GM19035 (cell line): ENCODE results near the gene ACER3.
"Not testable (repeated sequence)": the region's sequence is repeated elsewhere in the genome, so short reads cannot be mapped to it uniquely, and the experiment has no call there.

Source experiments
- ATAC-seq: cut with Tn5 transposase; IDR thresholded peaks from one replicate; pipeline ENCODE4 v1.9.1; 2021; ENCODE audit not compliant: unreplicated experiment

Gene ACER3

DNA sequence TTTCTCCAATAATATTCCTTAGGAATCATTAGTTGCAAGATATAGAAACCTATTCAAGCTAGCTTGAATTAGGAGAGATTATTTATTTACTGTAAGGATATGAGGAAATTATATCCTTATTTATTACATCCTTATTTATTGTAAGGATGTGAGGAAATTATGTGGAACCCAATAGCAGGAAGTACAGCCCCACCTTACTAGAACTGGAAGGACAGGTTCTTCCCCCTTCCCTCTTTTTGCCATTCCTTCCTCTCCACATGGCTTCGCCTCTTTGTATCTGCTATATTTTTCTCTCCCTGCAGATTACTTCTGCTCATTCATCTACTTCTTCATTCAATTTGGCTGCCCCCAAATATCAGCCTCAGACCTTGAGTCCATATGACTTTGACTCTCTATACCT lies 124.0 kb downstream of the ACER3 start:
- no peak for ATAC-seq

DNA sequence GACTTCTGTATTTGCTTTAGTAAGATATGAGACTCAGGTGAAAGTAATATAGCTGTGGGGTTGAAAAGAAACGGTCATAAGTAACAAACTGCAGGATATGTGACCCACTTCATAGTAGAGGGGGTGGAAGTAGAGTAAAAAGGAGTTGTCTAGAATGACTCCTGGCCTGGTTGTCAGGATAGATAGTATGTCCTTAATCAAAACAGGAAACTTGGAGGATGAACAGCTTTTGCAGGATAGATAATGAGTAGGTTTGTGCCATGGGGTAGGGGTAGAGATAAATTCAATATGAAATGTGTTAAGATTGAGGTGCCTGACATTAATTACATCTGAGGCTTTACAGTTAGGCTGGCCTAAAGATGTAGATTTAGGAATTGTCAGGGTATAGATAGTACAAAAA lies 126.5 kb downstream of the ACER3 start:
- no peak for ATAC-seq

DNA sequence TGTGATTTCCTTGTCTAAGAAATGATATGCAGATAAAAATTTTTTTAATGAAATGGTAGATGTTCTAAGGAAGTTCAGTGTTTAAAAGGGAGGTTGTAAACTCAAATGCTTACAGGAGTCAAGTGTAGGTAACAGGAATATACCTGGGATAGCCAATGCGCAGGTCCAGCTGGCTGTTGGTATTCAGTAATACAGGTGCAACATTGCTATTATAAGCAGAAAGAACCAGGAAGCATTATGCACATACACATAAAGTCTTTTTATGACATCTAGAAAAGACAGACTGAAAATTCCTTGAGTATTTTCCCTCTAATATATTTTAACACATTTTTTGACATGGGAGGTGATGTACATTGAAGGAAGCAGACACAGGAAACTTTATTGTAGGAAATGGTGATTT lies 129.9 kb downstream of the ACER3 start:
- no peak for ATAC-seq

DNA sequence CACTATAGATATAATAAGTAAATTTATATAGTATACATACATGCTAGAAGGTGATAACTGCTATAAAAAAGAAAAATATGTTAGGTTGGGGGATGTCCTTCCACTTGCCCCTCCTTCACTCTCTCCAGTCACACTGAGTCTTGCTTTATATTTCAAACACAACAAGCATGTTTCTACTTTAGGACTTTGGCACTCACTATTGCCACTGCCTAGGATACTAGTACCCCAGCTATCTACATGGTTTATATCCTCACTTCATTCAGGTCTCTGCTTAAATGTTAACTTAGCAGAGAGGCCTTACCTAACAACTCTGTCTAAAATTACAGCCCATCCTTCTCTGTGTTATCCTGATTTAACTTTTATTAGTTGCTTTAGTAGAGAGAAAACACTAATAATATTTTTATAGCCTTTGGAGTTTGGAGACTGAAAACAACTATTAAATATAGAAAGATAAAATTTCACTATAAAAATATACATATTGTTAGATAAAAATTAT lies 134.4 kb downstream of the ACER3 start:
- ATAC-seq, result no peak

DNA sequence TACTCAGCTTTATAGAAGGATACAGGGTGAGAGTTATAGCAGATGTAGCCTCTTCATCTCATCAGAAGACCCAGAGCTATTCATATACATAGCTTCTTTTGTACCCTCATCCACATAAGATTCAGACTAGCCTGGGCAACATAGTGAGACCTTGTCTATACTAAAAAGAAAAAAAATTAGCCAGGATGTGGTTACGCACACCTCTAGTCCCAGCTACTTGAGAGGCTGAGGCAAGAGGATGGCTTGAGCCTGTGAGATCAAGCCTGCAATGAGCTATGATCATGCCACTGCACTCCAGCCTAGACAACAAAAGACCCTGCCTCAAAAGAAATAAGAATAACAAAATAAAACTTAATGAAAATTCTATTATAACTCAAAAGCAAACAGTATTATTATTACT lies 136.8 kb downstream of the ACER3 start:
- ATAC-seq, result no peak

DNA sequence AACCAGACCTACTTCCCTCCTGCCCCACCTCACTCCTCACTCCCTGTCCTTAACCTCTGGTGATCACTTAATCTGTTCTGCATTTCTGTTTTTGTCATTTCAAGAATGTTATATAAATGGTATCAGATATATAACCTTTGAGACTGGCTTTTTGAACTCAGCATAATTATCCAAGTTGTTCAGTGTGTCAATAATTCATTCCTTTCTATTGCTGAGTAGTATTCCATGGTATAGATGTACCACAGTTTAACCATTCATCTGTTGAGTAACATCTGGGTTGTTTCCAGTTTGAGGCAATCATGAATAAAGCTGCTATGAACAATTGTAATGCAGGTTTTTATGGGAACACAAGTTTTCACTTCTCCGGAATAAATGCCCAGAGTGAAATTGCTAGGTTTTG lies 138.9 kb downstream of the ACER3 start:
- ATAC-seq, result no peak

GRCh38 chr11:77001613-77002012 lies 140.9 kb downstream of the ACER3 start:
- ATAC-seq, result no peak

- no peak for ATAC-seq
Measured at GRCh38 chr11:77002776-77003175, 142.1 kb downstream of the ACER3 start.

- ATAC-seq, result no peak
Measured at GRCh38 chr11:77003963-77004362, 143.2 kb downstream of the ACER3 start.

- ATAC-seq, result no peak
Measured at GRCh38 chr11:77009533-77010160, 148.9 kb downstream of the ACER3 start.

GRCh38 chr11:77014669-77015068 lies 154.0 kb downstream of the ACER3 start:
- ATAC-seq, result no peak

DNA sequence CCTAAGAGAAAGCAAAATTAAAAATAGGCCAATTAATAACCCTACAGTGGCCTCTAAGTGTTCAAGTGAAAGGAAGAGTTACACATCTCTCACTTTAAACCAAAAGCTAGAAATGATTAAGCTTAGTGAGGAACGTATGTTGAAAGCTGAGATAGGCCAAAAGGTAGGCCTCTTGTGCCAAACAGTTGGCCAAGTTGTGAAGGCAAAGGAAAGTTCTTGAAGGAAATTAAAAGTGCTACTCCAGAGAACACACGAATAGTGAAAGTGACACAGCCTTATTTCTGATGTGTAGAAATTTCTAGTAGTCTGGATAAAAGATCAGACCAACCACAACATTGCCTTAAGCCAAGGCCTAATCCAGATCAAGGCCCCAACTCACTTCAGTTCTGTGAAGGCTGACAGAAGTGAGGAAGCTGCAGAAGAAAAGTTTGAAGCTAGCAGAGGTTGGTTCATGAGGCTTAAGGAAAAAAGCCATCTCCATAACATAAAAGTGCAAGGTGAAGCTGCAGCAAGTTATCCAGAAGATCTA lies 157.7 kb downstream of the ACER3 start:
- ATAC-seq, result not testable (repeated sequence)

DNA sequence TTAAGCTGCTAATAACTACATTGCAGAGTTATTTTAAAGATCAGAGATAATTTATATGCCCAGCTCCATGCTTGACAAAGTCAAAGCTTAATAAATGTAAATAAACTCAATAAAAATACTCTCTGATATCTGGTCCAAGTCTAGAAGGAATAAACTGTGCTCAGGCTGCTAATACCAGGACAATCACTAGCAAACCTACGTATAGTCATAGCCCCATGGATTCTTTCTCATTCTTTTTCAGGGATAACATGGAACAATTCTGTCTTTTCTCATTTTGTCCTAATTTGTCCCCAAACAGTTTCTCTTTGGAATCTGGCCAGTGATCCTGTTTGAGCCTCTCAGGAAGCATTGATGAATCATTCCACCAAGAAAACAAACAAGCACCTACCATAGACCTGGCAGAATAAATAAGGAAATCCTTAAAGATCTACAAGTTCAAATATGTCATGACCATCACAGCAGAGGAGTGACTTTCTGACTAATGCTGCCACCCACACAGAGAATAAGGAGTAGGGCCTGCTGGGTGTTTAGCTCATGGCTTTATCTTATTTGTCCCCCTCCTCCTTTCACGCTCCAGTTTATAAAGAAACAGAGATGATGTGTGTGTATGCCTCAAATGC lies 159.4 kb downstream of the ACER3 start:
- no peak for ATAC-seq

DNA sequence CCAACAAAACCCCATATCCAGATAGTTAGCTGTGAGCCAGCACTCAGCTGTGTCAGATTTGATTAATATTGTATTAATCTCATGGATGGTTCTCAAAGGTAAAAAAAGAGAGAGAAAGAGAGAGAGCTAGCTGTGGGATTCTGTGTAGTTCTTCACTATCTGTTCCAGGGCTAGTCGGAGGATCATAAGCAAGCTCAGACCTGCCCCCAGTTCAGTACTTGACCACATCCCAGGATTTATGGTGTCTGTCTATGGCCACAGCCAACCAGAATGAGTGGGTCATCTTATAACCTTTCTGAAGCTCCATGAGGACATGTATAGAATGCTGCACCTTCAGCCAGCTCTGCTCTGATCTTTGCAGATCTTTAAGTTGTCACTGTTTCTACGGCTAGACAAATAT lies 160.0 kb downstream of the ACER3 start:
- no peak for ATAC-seq

DNA sequence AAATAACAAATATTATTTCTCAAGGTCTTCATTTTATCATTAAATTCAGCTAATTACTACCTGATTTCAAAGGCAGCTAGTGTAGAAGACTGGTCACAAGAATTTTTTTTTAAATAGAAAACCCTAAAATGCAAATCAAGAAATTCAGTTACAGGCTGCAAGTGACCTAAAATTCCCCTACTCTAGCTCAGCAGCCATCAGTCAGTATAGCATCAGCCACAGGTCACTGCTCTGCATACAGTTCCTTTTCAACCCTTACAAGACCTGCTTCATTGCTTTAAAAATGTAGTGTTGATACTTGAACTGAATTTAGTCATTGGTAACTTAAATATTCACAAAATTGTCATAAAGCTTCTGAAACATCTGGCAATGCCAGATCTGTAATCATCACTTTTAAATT lies 164.0 kb downstream of the ACER3 start:
- ATAC-seq, result no peak

- ATAC-seq, result no peak
Measured at GRCh38 chr11:77026221-77026620, 165.5 kb downstream of the ACER3 start.

GRCh38 chr11:77026743-77027142 lies 166.0 kb downstream of the ACER3 start:
- ATAC-seq, result no peak

DNA sequence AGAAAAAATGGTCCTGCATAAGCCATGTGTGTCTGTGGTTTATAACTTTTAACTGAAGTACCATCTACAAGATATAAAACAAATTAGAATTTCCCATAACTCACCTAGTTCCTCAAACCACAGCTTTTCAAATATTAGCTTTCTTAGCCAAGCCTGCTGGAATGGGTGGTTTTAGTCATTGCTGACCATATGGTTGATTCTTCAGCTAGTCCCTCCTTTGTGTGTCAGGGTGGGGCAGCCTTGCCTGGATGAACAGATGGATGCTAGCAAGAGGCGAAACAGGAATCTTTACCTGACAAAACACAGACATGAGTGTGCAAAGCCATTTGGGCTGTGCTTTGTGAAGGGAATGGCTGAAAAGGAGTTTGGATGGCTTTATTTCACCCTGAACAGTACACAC lies 166.6 kb downstream of the ACER3 start:
- ATAC-seq, result no peak

GRCh38 chr11:77029829-77030228 lies 169.1 kb downstream of the ACER3 start:
- no peak for ATAC-seq

DNA sequence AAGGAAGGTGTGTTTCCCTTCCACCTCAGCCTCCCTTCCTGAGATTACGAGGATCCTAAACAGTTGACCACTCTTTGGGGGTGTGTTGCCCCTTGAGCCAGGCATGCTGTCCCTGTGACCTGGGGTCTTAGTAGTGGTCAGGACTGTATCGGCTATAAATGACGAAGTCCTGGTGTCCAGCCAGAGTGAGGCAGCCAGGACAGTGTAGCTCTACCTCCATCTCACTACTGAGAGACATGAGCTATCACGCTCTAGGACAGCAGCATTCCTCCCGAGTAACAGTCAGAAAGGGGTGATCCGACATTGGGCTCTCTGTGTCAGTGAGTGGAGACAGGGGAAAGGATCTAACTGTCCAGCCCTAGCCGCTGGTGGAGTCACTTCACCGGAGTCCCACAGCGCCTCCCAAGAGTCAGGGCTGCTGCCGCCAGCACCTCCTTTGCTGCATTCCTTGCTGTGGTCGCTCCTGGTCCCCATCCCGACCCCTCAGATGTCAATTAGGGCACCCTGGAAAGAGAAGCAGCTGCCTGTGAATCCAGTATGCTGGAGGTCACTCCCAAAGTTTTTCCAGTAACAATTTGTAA lies 170.2 kb downstream of the ACER3 start:
- no peak for ATAC-seq

DNA sequence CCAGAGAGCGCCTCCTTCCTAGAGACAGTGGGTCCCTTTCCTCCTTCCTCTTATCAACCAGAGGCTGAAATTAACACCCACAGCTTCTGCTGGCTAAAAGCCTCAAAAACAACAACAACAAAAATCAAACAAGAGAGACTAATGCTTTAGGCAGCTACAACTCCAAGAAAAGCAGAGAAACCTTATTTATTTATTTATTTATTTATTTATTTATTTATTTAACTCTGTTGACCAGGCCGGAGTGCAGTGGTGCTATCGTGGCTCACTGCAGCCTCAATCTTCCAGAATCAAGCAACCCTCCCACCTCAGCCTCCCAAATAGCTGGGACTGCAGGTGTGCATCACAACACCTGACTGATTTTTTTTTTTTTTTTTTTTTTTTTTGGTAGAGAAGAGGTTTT lies 170.9 kb downstream of the ACER3 start:
- ATAC-seq, result no peak

- ATAC-seq, result no peak
Measured at GRCh38 chr11:77035039-77035438, 174.3 kb downstream of the ACER3 start.
